AG09319 (cell line): ENCODE results near the gene LYRM4.

Experiments used
- DNase-seq: peaks from one replicate; pipeline ENCODE4 v3.0.0-alpha.2; 2010; ENCODE audit warnings: low read depth; ENCODE audit errors: extremely low read depth
- CTCF ChIP-seq: IDR thresholded peaks from 2 replicates; pipeline ENCODE4 v1.5.1; 2011; ENCODE audit warnings: low read depth, mild to moderate bottlenecking, inconsistent platforms, low read length, moderate library complexity

Gene LYRM4

GRCh38 chr6:5215799-5216198 lies 45.0 kb downstream of the LYRM4 start:
- TF ChIP-seq CTCF: no peak
- DNase-seq: no peak

- no peak for DNase-seq
- TF ChIP-seq CTCF: no peak
These were observed 45.6 kb downstream of the LYRM4 start for GRCh38 chr6:5215159-5215558.

- TF ChIP-seq CTCF: peak; percentile 46
- DNase-seq: no peak
These were observed 46.1 kb downstream of the LYRM4 start for GRCh38 chr6:5214570-5215052.

- no peak for DNase-seq
- TF ChIP-seq CTCF: no peak
These were observed 46.9 kb downstream of the LYRM4 start for GRCh38 chr6:5213836-5214235.

- no peak for TF ChIP-seq CTCF
- DNase-seq: no peak
These were observed 49.3 kb downstream of the LYRM4 start for GRCh38 chr6:5211492-5211891.

- DNase-seq: no peak
- no peak for TF ChIP-seq CTCF
These were observed 52.2 kb downstream of the LYRM4 start for GRCh38 chr6:5208471-5208971.

- no peak for DNase-seq
- TF ChIP-seq CTCF: no peak
These were observed 52.7 kb downstream of the LYRM4 start for GRCh38 chr6:5208057-5208456.
